WTC11 (cell line): Measurements from ENCODE around the gene UNC13C. TPM values are rescaled to one million over a fixed set of nuclear protein-coding genes. Genes with fewer than 3 reads are reported as not detected.

Experiments used
- total RNA-seq: library from RNA; stranded (reverse); gene quantifications from 3 replicates; pipeline ENCODE4 v1.2.3, GENCODE V29; 2021

The UNC13C gene
- total RNA-seq, 1 experiment from 2014 or later: 0.07 TPM

Other genes starting within 250 kb of the UNC13C start
- gene WDR72, start 218.8 kb upstream of the UNC13C start, total RNA-seq: 8.6 to 8.7 TPM (median 8.6 TPM) in 3 replicates